IPS-18c (cell line): ENCODE data around the gene TMEM37.

ENCODE experiments used
- H3K4me3 ChIP-seq: 2 replicates; pipeline ENCODE4 v1.7.0; 2013; ENCODE audit warnings: low read depth, mild to moderate bottlenecking, low read length, moderate library complexity; ENCODE audit not compliant: insufficient read depth
- H3K9me3 ChIP-seq: one replicate; pipeline ENCODE4 v1.6.1; 2013; ENCODE audit warnings: mild to moderate bottlenecking, low read length, moderate library complexity; ENCODE audit not compliant: control insufficient read depth, insufficient read depth

Gene TMEM37

DNA sequence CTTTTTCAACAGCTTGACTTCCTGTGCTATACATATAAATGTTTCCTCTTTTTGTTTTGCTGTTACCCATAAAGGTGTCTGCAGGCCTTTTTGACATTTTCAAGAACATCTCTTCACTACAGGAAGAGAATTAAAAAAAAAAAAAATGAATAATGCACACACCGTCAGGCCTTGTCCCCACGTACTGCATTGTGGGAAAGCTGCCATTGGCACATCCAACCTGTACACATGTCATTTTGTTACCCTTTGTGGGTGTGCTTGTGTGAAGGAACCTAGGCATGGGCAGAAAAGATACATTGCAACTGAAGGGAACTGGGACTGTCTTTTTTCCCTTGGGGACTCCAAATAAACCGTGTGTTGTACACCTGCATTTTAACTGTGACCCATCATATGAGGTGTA lies 16.8 kb upstream of the TMEM37 start:
- Histone ChIP-seq H3K4me3 (no peak overlapping the region), H3K9me3 (no peaks in the 10 kb centered on the region)

DNA sequence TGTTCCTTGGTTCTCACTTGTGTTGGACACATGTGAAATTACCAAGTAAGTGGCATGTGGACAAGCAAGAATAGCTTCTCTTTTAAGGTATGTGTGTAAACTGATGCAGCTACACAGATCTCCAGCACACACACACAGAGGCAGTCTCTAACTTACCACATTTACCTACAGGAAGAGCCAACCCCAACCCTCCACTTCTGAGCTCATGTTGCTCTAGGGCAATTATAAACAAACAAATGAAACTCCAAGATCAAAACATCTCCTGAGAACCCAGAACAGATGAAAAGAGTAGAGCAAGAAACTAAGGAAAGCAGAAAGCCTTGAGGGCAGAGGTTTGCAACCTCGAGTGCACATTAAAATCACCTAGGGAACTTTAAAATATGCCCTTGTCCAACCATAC lies 16.0 kb upstream of the TMEM37 start:
- no peaks in the 10 kb centered on the region for H3K9me3 ChIP-seq

GRCh38 chr2:119416299-119416923 lies 15.2 kb upstream of the TMEM37 start:
- H3K4me3 ChIP-seq: no peak overlapping the region
- peaks cover 3% of the 10 kb centered on the region for H3K9me3 ChIP-seq

More for the DNA sequence above, 16.0 kb upstream of the TMEM37 start:
- no peak overlapping the region for H3K4me3 ChIP-seq

DNA sequence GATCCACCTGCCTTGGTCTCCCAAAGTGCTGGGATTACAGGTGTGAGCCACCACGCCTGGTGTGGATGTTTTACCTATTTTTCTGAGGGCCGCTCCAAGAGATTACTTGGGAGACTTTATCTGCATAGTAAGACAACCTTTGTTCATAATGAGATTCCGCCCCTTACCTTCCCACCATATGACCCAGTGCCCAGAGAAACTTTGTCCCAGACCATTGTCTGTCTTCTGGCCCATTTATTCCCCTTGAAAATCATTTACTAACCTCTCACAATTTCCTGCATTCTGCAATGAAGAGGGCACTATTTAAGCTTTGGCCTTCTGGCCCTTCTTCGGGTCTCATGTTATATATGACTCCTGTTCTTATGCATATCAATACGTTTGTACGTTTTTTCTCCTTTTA lies 13.7 kb upstream of the TMEM37 start:
- Histone ChIP-seq H3K9me3 (peaks cover 8% of the 10 kb centered on the region), H3K4me3 (no peak overlapping the region)

DNA sequence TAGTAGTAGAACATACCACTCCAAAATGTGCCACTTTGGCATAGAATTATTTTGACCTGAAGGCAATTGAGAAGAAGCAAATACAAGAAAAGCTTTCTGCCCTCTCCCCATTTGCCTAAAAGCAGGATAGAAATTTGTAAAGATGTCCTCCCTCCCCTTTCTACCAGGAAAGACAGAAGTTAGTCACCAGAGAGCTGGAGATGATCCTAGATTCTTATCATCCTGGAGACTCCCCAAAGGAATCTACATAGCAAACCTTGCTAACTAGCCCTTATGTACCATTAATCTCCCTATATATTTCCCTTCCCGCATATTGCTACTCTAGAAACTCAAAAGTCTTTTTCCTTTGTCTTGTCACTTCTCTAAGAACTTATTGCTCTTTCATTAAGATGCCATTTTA lies 12.6 kb upstream of the TMEM37 start:
- H3K4me3 ChIP-seq: no peak overlapping the region
- H3K9me3 ChIP-seq: peaks cover 8% of the 10 kb centered on the region

GRCh38 chr2:119419803-119420508 lies 11.7 kb upstream of the TMEM37 start:
- Histone ChIP-seq H3K9me3 (peaks cover 8% of the 10 kb centered on the region), H3K4me3 (no peak overlapping the region)

- peaks cover 8% of the 10 kb centered on the region for H3K9me3 ChIP-seq
- no peak overlapping the region for H3K4me3 ChIP-seq
Observed at GRCh38 chr2:119421304-119421703, 10.3 kb upstream of the TMEM37 start.

DNA sequence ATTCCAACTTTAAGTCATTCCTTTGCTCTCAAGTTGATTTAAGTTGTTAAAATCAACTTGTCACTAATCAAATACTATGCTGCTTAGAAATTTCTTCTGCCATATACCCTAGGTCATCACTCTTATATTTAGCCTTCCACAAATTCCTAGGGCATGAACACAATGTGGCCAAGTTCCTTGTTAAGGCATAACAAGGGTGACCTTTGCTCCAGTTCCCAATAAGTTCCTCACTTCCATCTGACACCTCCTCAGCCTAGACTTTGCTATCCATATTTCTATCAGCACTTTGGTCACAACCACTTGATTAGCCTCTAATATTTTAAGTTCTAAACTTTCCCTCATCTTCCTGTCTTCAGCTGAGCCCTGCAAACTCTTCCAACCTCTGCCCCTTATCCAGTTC lies 9.9 kb upstream of the TMEM37 start:
- H3K4me3 ChIP-seq: no peak overlapping the region
- peaks cover 8% of the 10 kb centered on the region for H3K9me3 ChIP-seq

DNA sequence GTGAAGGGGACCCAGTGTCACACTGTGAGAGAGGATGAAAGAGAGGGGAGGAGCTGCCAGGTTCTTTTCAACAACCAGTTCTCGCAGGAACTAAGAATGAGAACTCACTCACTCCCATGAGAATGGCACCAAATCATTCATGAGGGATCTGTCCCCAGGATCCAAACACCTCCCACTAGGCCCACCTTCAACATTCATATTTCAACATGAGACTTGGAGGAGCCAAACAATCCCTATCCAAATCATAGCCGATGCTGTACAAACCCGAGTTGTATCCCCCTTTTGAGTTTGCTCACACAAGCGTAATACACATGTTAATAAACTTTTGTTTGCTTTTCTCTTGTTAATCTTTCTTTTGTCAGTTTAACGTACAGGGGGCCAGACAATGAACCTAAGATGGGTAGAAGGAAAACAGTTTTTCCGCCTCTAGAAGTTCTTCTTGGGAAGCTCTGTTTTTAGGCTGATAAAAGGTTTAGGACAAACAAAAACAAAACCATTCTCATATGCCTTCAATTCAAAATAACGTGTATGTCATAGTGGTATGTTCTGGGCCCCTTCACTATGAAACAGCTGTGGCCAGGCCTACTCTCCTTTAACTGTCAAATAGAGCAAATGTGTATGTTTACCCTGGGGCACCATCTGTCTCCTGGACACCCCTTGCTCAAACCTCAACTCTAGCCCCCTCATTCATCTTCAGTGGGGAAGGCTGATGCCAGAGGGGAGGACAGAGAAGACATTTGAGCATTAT lies 9.1 kb upstream of the TMEM37 start:
- peaks cover 8% of the 10 kb centered on the region for H3K9me3 ChIP-seq

GRCh38 chr2:119423108-119423444 lies 8.6 kb upstream of the TMEM37 start:
- peaks cover 8% of the 10 kb centered on the region for H3K9me3 ChIP-seq
- H3K4me3 ChIP-seq: no peak overlapping the region

More for the DNA sequence above, 9.1 kb upstream of the TMEM37 start:
- no peak overlapping the region for H3K4me3 ChIP-seq

DNA sequence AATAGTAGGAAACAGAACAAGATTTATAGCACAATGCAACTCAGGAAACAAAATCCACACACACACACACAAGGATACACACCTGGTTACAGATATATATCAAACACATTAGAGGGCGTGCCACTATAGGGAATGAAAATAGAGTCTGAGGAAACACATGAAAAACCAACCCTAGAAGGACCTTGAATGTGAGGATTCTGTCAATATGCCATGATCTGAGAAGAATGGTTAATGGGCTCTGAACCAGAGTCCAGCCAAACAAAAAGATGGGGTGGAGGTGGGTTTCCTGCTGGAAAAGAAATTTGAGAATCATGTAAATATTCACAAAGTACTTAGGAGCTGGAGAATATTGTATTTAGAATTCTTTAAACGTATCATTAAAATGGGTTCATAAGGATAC lies 7.8 kb upstream of the TMEM37 start:
- Histone ChIP-seq H3K4me3 (no peak overlapping the region), H3K9me3 (peaks cover 8% of the 10 kb centered on the region)

- peaks cover 8% of the 10 kb centered on the region for H3K9me3 ChIP-seq
- no peak overlapping the region; the same call in 1 of the 2 replicates for H3K4me3 ChIP-seq
Observed at GRCh38 chr2:119424284-119425118, 7.2 kb upstream of the TMEM37 start.

GRCh38 chr2:119425119-119425405 lies 6.6 kb upstream of the TMEM37 start:
- H3K4me3 ChIP-seq: no peak overlapping the region
- peaks cover 8% of the 10 kb centered on the region for H3K9me3 ChIP-seq

GRCh38 chr2:119425620-119426395 lies 5.8 kb upstream of the TMEM37 start:
- Histone ChIP-seq H3K4me3 (no peak overlapping the region), H3K9me3 (peaks cover 8% of the 10 kb centered on the region)

DNA sequence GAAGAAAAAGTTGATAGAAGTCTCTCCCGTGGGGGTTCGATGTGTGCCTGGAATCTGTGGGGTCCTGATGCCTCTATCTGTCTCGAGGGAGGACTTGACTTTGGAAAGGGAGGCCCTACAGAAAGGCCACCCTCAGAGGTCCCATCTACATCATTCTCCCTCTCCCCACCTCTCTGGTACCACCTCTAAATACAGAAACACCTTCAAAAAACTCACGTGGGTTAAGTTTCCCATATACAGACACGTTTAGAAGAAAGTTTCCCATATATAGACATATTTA lies 5.3 kb upstream of the TMEM37 start:
- Histone ChIP-seq H3K4me3 (no peak overlapping the region), H3K9me3 (peaks cover 6% of the 10 kb centered on the region)

GRCh38 chr2:119426801-119427395 lies 4.8 kb upstream of the TMEM37 start:
- Histone ChIP-seq H3K4me3 (no peak overlapping the region), H3K9me3 (peaks cover 3% of the 10 kb centered on the region)

GRCh38 chr2:119427756-119428155 lies 3.9 kb upstream of the TMEM37 start:
- H3K9me3 ChIP-seq: no peaks in the 10 kb centered on the region
- no peak overlapping the region for H3K4me3 ChIP-seq
